Naive thymus-derived CD8-positive, alpha-beta T cell (primary cell): Measurements from ENCODE around the gene LTK. TPM values are rescaled to one million over a fixed set of nuclear protein-coding genes. Genes with fewer than 3 reads are reported as not detected.
"Not testable (repeated sequence)": the region's sequence is repeated elsewhere in the genome, so short reads cannot be mapped to it uniquely, and the experiment has no call there.

Experiments used
- ATAC-seq, 2 donors: fragments of 150-1000 bp; cut with Tn5 transposase in 1 of 2; sonication (Bioruptor Pico), chemical (Tn5 transposase) in 1 of 2; 1 replicate in 1 of 2; 2 replicates in 1 of 2; pipeline ENCODE4 v1.10.0; 2021; ENCODE audit warnings: mild to moderate bottlenecking in 2 of 2, moderate library complexity in 2 of 2
- POLR2A ChIA-PET: fragments of 350-600 bp; sonication (Branson Sonifier 250); formaldehyde crosslinking; loops from one replicate; lab custom pipeline; 2021; ENCODE audit warnings: antibody characterized with exemption; lab: Charles Lee
- DNase-seq, 10 donors: peaks; one replicate each; pipeline versions ENCODE4 v3.0.0 to v3.0.0-alpha.2; 2020 to 2022
- H3K27ac Mint-ChIP-seq, 10 donors: one replicate each; pipeline ENCODE4 v1.8.0; 2020 to 2022; ENCODE audit warnings: mild to moderate bottlenecking in 10 of 10, mixed read lengths in 10 of 10, moderate library complexity in 4 of 10, inconsistent platforms in 1 of 10
- H3K27me3 Mint-ChIP-seq, 5 donors: one replicate each; pipeline ENCODE4 v1.8.0; 2021 to 2022; ENCODE audit warnings: mixed read lengths in 5 of 5
- H3K36me3 Mint-ChIP-seq, 3 donors: one replicate each; pipeline ENCODE4 v1.8.0; 2020 to 2022; ENCODE audit warnings: mixed read lengths in 3 of 3, mild to moderate bottlenecking in 2 of 3, inconsistent platforms in 1 of 3
- H3K4me1 Mint-ChIP-seq, 4 donors: one replicate each; pipeline ENCODE4 v1.8.0; 2021 to 2022; ENCODE audit warnings: mixed read lengths in 4 of 4
- H3K4me3 Mint-ChIP-seq, 10 donors: one replicate each; pipeline ENCODE4 v1.8.0; 2020 to 2022; ENCODE audit warnings: mild to moderate bottlenecking in 10 of 10, mixed read lengths in 10 of 10, moderate library complexity in 6 of 10, inconsistent platforms in 1 of 10
- H3K9me3 Mint-ChIP-seq, 9 donors: one replicate each; pipeline ENCODE4 v1.8.0; 2020 to 2022; ENCODE audit warnings: mixed read lengths in 9 of 9, mild to moderate bottlenecking in 3 of 9, inconsistent platforms in 1 of 9, moderate library complexity in 1 of 9
- polyA plus RNA-seq, 3 donors: library from polyadenylated mRNA; unstranded; fragments of 300-500 nt; fragmentation: Illumina TruSeq; gene quantifications; one replicate each; pipeline ENCODE4 v1.2.3, GENCODE V29; 2021
- total RNA-seq, 8 experiments: library from RNA in 2 of 8; stranded (reverse) in 2 of 8; gene quantifications; one replicate each; pipeline ENCODE4 v1.2.3 and lab custom pipeline; 2021 to 2026

The LTK gene
- total and polyA plus RNA-seq, 5 experiments from 2014 or later = 0.18 to 0.22 TPM; not detected in 3

DNA sequence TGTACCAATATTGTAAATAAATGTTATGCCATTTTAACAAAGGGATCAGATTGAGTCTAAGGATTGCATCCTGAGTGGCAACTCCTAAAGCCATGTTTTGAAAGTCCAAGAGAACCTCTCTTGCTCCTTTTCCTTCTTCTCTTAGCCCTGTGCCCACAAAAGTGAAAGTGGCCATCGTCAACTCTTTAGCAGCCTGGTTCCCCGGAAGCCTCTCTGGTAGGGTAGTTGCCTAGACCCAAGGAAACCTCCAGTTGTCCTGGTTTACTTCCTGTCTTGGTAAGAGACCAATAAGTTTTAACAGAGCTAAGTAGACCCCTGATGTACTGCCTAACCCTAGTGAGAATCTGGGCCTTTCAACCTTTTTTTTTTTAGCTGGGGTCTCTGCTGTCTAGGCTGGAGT lies 30.1 kb downstream of the LTK start:
- Mint-ChIP-seq H3K9me3 (no peaks in the 10 kb centered on the region), H3K4me3 (peak overlapping the region; percentile 51 to 83 (median 68)), H3K27ac (peak overlapping the region; percentile 24 to 90 (median 80)), H3K36me3 (peaks cover 0 to 34% (median 13%) of the 10 kb centered on the region in 3 donors), H3K4me1 (peaks cover 1 to 23% (median 22%) of the 10 kb centered on the region in 4 donors), H3K27me3 (peaks cover 0 to 4% (median 0%) of the 10 kb centered on the region in 5 donors)
- POLR2A ChIA-PET = interaction anchor here (0.6 to 1.8 kb wide), 3 partner anchors 18 to 61 kb away, joined by 3 to 6 read pairs (median 5); partner anchors contain the start of gene RPAP1
- DNase-seq (peak in 2 of 10 donors; percentile 19 to 51), ATAC-seq (peak; percentile 79 to 80)

DNA sequence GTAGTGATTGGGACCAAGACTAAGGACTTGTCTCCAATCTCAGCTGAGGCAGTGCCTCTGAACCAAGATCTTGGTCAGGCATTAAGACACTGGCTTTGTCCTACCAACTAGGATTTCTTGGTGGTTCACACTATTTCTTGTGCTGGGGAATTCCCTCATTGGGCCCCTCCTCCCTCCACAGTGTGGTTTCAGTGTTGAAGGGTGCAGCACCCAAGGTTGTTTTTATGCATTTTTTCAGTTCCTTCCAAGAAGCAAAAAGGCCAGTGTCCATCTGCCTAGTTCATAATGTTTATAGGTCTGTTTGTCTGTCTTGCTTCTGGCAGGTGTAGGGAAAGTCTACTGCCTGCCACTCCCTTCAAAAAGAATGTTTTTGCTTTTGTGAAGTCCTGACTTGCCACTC lies 30.5 kb downstream of the LTK start:
- POLR2A ChIA-PET = interaction anchor here (1.8 kb wide), 1 partner anchor 61 kb away, joined by 5 read pairs; the partner anchor contains the start of gene RPAP1
- ATAC-seq (peak; percentile 88 to 92), DNase-seq (peak in 2 of 10 donors; percentile 38 to 47)
- Mint-ChIP-seq H3K27ac (peak overlapping the region; percentile 24 to 90 (median 80)), H3K36me3 (peaks cover 0 to 37% (median 13%) of the 10 kb centered on the region in 3 donors), H3K4me3 (peak overlapping the region; percentile 51 to 83 (median 68)), H3K9me3 (no peaks in the 10 kb centered on the region), H3K4me1 (peaks cover 1 to 23% (median 22%) of the 10 kb centered on the region in 4 donors), H3K27me3 (peaks cover 0 to 4% (median 0%) of the 10 kb centered on the region in 5 donors)

DNA sequence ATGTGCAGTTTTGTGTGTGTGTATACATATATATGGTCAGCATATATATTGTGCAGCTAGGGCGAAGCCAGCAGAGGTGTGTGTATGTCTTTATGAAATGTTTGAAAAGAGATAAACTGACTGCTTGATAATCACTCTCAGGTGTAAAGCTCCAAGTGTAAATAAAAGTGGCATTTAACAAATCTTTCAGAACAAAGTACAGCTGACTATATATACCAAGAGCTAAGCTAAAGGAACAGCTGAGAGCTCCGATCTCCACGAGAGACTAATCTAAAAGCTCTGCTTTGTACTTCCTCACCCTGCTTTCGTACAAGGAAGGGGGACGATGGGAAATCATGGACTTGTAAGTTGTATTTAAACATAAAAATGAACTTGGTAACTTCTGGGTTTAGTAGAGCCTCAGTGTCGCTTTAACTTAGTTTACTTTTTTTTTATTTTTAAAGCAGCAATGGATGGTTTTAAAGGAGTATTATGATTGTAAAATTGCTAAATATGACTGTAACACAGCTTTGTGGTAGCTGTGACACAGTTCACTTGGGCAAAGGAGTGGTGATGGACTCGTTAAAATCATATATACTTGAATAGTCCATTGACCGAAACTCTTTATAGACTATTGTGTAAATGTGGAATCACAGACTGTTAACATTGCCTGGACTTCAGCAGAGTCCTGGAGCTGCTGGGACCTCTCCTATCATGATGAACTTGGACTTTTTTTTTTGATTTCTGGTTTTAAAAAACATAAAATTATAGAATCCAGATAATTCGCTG lies 31.3 kb downstream of the LTK start:
- no peak for DNase-seq
- Mint-ChIP-seq H3K4me1 (peaks cover 0 to 19% (median 18%) of the 10 kb centered on the region in 4 donors), H3K36me3 (peaks cover 0 to 44% (median 13%) of the 10 kb centered on the region in 3 donors), H3K9me3 (no peaks in the 10 kb centered on the region), H3K27me3 (no peaks in the 10 kb centered on the region), H3K4me3 (peak overlapping the region in 2 of 10 donors; percentile 38 to 83), H3K27ac (peak overlapping the region in 8 of 10 donors; percentile 24 to 90 (median 80))
- POLR2A ChIA-PET = interaction anchor here (0.6 to 1.8 kb wide), 3 partner anchors 20 to 558 kb away, joined by 3 to 5 read pairs (median 3); partner anchors contain the start of gene RPAP1
- ATAC-seq = no peak

GRCh38 chr15:41480396-41481140 lies 33.1 kb downstream of the LTK start:
- no peak overlapping the region for H3K4me3 Mint-ChIP-seq
- no peaks in the 10 kb centered on the region for H3K9me3 Mint-ChIP-seq
- peaks cover 5 to 61% (median 25%) of the 10 kb centered on the region in 3 donors for H3K36me3 Mint-ChIP-seq
- DNase-seq (peak in 1 of 10 donors; percentile 48), ATAC-seq (no peak)
- peak overlapping the region in 6 of 10 donors; percentile 7 to 61 (median 32) for H3K27ac Mint-ChIP-seq
- peaks cover 0 to 19% (median 18%) of the 10 kb centered on the region in 4 donors for H3K4me1 Mint-ChIP-seq
- H3K27me3 Mint-ChIP-seq = no peaks in the 10 kb centered on the region
- POLR2A ChIA-PET = interaction anchor here (1.0 to 1.4 kb wide), 2 partner anchors 13 to 66 kb away, joined by 3 to 5 read pairs; no protein-coding TSS in a partner anchor

DNA sequence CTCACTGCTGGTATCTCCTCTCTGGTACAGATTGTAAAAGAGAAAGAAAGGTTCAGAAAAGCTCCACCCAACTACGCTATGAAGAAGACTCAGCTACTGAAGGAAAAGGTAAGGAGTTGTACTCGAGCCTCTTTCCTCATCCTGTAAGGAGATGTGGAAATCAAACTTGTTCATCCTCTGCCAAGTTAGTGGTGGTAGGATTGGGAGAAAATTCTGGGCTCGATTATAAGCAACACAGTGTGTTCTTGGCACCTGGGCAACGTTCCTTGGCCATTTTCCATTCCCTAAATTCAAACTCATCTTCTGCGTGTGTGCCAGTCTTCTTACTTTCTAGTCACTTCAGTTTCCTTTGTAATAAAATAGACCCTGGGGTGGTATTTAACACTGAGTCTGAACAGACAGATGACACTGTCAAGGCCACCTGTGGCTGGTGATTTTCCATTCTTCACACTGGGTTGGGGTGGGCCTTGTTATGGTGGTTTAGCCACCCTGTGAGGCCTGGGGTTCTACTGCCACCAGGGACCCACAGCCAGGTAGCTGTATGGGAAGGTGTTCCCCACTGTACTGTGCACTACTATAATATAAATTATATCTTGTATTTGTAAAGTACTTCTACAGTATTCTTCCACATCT lies 37.1 kb downstream of the LTK start:
- Mint-ChIP-seq H3K9me3 (no peaks in the 10 kb centered on the region), H3K36me3 (peaks cover 5 to 94% (median 30%) of the 10 kb centered on the region in 3 donors), H3K27ac (peak overlapping the region in 1 of 10 donors; percentile 28), H3K4me3 (no peak overlapping the region), H3K4me1 (no peaks in the 10 kb centered on the region), H3K27me3 (no peaks in the 10 kb centered on the region)
- ATAC-seq (no peak), DNase-seq (no peak)
- POLR2A ChIA-PET = interaction anchor here (0.6 kb wide), 1 partner anchor 55 kb away, joined by 5 read pairs; no protein-coding TSS in a partner anchor

DNA sequence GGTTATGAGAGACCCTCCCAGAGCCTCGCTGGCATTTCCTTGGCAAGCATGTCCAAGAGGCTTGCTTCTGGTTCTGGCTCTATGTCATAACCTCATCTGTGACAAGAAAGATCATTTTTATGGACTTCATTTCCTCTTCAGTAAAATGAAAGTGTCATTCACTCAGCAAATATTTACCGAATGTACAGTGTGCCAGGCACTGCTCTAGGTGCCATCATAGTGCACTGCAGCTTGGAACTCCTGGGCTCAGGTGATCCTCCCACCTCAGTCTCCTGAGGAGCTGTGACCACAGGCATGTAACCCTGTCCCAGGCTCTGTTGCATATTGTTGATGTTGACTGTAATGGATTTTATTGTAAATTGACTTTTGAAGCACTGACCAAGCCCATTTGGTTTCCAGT lies 38.7 kb downstream of the LTK start:
- no peak overlapping the region for H3K4me3 Mint-ChIP-seq
- ATAC-seq = no peak
- no peak overlapping the region for H3K27ac Mint-ChIP-seq
- no peaks in the 10 kb centered on the region for H3K27me3 Mint-ChIP-seq
- H3K9me3 Mint-ChIP-seq = no peaks in the 10 kb centered on the region
- peaks cover 5 to 93% (median 36%) of the 10 kb centered on the region in 3 donors for H3K36me3 Mint-ChIP-seq
- peaks cover 0 to 1% (median 0%) of the 10 kb centered on the region in 4 donors for H3K4me1 Mint-ChIP-seq
- no peak for DNase-seq
- POLR2A ChIA-PET = interaction anchor here (0.5 kb wide), 1 partner anchor 83 kb away, joined by 3 read pairs; no protein-coding TSS in a partner anchor

DNA sequence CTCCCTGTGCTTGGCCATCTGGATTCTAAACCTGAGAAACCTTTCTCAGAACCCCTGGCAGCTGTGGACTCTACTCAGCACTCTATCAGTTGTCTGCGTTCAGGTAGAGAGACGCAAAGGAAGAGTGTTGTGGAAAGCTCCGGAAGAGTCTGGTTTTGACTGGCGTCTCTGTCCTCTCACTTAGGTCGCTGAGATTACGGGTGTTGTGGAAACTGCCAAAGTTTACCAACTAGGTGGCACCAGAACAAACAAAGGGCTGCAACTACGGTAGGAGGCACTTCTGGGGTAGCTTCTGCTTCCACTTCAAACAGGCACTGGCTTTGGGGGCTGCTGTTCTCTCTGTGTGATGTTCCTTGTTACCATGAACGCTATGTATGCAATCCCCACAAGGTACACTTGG lies 39.2 kb downstream of the LTK start:
- H3K4me1 Mint-ChIP-seq = peaks cover 0 to 4% (median 0%) of the 10 kb centered on the region in 4 donors
- H3K27me3 Mint-ChIP-seq = no peaks in the 10 kb centered on the region
- H3K36me3 Mint-ChIP-seq = peaks cover 5 to 93% (median 38%) of the 10 kb centered on the region in 3 donors
- no peaks in the 10 kb centered on the region for H3K9me3 Mint-ChIP-seq
- no peak overlapping the region for H3K4me3 Mint-ChIP-seq
- no peak for DNase-seq
- no peak overlapping the region for H3K27ac Mint-ChIP-seq
- no peak for ATAC-seq
- POLR2A ChIA-PET = interaction anchor here (0.5 kb wide), 1 partner anchor 83 kb away, joined by 3 read pairs; no protein-coding TSS in a partner anchor

DNA sequence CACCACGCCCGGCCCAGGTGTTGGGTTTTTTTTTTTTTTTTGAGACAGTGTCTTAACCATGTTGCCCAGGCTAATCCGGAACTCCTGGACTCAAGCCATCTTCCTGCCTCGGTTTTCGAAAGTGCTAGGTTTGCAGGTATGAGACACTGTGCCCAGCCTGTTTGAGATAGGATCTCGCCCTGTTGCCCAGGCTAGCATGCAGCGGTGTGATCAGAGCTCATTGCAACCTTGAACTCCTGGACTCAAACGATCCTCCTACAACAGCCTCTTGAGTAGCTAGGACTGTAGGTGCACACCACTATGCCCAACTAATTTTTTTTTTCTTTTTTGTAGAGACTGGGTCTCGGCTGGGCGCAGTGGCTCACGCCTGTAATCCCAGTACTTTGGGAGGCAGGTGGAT lies 40.2 kb downstream of the LTK start:
- Mint-ChIP-seq H3K4me1 (peaks cover 0 to 5% (median 0%) of the 10 kb centered on the region in 4 donors), H3K27me3 (no peaks in the 10 kb centered on the region), H3K36me3 (peaks cover 5 to 93% (median 36%) of the 10 kb centered on the region in 3 donors), H3K4me3 (no peak overlapping the region), H3K9me3 (no peaks in the 10 kb centered on the region), H3K27ac (no peak overlapping the region)
- DNase-seq = no peak
- no peak for ATAC-seq
- POLR2A ChIA-PET = interaction anchor here (0.7 kb wide), 1 partner anchor 19 kb away, joined by 4 read pairs; no protein-coding TSS in a partner anchor

DNA sequence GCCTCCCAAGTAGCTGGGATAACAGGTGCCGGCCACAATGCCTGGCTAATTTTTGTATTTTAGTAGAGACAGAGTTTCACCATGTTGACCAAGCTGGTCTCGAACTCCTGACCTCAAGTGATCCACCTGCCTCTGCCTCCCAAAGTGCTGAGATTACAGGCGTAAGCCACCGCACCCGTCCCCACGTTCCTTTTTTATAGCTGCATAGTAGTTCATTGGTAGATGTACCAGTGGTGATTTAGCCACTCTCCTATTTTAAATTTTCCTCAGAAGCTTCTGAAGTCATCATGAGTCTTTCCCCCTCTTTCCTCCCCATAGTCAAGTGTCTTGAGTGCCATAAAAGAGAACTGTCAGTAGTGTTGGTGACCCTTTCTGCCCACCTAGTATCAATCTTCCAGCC lies 44.0 kb downstream of the LTK start:
- not testable (repeated sequence) for H3K27me3 Mint-ChIP-seq, H3K9me3 Mint-ChIP-seq, ATAC-seq, DNase-seq, H3K4me3 Mint-ChIP-seq
- H3K36me3 Mint-ChIP-seq = peaks cover 11 to 91% (median 19%) of the 10 kb centered on the region in 3 donors
- peaks cover 0 to 11% (median 4%) of the 10 kb centered on the region in 4 donors for H3K4me1 Mint-ChIP-seq
- H3K27ac Mint-ChIP-seq = peak overlapping the region in 2 of 10 donors; percentile 14 to 24
- POLR2A ChIA-PET = interaction anchor here (0.6 to 0.7 kb wide), 2 partner anchors 27 to 221 kb away, joined by 3 read pairs; no protein-coding TSS in a partner anchor

- no peaks in the 10 kb centered on the region for H3K27me3 Mint-ChIP-seq
- H3K36me3 Mint-ChIP-seq = peaks cover 11 to 90% (median 16%) of the 10 kb centered on the region in 3 donors
- POLR2A ChIA-PET = no interaction called here
- H3K4me1 Mint-ChIP-seq = peaks cover 2 to 15% (median 6%) of the 10 kb centered on the region in 4 donors
- ATAC-seq = no peak
- H3K27ac Mint-ChIP-seq = peak overlapping the region in 2 of 10 donors; percentile 7 to 12
- H3K9me3 Mint-ChIP-seq = no peaks in the 10 kb centered on the region
- H3K4me3 Mint-ChIP-seq = no peak overlapping the region
- DNase-seq = no peak
Observed at GRCh38 chr15:41466711-41467110, 46.9 kb downstream of the LTK start.

- Mint-ChIP-seq H3K9me3 (no peaks in the 10 kb centered on the region), H3K36me3 (peaks cover 11 to 86% (median 12%) of the 10 kb centered on the region in 3 donors), H3K27me3 (no peaks in the 10 kb centered on the region), H3K4me3 (no peak overlapping the region), H3K27ac (peak overlapping the region in 3 of 10 donors; percentile 68 to 82 (median 80)), H3K4me1 (peaks cover 2 to 15% (median 6%) of the 10 kb centered on the region in 4 donors)
- POLR2A ChIA-PET = interaction anchor here (0.5 to 0.9 kb wide), 2 partner anchors 35 to 86 kb away, joined by 3 to 6 read pairs; no protein-coding TSS in a partner anchor
- peak in 4 of 10 donors; percentile 15 to 43 (median 38) for DNase-seq
- ATAC-seq = peak; percentile 50 to 52
Observed at GRCh38 chr15:41465822-41466421, 47.7 kb downstream of the LTK start.
